Vagina (tissue), 2 donors: Measurements from ENCODE around the gene KNG1. TPM values are rescaled to one million over a fixed set of nuclear protein-coding genes. Genes with fewer than 3 reads are reported as not detected.

Experiments used
- DNase-seq, 2 donors: peaks; one replicate each; pipeline ENCODE4 v3.0.0-alpha.2; 2017; ENCODE audit errors: extremely low spot score in 2 of 2
- H3K27ac ChIP-seq: fragments of 200-600 bp; sonication (generic); one replicate; pipeline ENCODE4 v1.5.1; 2019
- H3K27me3 ChIP-seq: fragments of 200-600 bp; sonication (generic); one replicate; pipeline ENCODE4 v1.5.1; 2019
- H3K36me3 ChIP-seq, 2 donors: fragments of 200-600 bp; sonication (generic); one replicate each; pipeline ENCODE4 v1.5.1; 2017 to 2019
- H3K4me1 ChIP-seq: fragments of 200-600 bp; sonication (generic); one replicate; pipeline ENCODE4 v1.5.1; 2019
- H3K4me3 ChIP-seq, 2 donors: fragments of 200-600 bp; sonication (generic); 1 replicate in 1 of 2; 2 replicates in 1 of 2; pipeline ENCODE4 v1.5.1; 2016 to 2019
- H3K9me3 ChIP-seq: fragments of 200-600 bp; sonication (generic); one replicate; pipeline ENCODE4 v1.5.1; 2019
- POLR2A ChIP-seq, 2 donors: fragments of 450-650 bp; IDR thresholded peaks; one replicate each; pipeline ENCODE4 v1.6.1; 2017; ENCODE audit warnings: antibody characterized with exemption in 2 of 2, mild to moderate bottlenecking in 2 of 2, moderate library complexity in 2 of 2
- POLR2AphosphoS5 ChIP-seq, 2 donors: sonication (generic); formaldehyde crosslinking; IDR thresholded peaks; one replicate each; pipeline ENCODE4 v1.9.0; 2017; ENCODE audit warnings: antibody characterized with exemption in 2 of 2, mild to moderate bottlenecking in 2 of 2, low read depth in 1 of 2; ENCODE audit not compliant: insufficient read depth in 1 of 2
- intact Hi-C: fragments of 100-400 bp; cut with DNase I; formaldehyde crosslinking; loops from one replicate; pipeline ENCODE4 v1.15.1; 2023
- total RNA-seq: library from RNA; depleted of rRNA; stranded (reverse); fragments of >200 nt; gene quantifications from one replicate; pipeline ENCODE4 v1.2.3, GENCODE V29; 2016
- TF ChIP-seq, protein P1 (sequence below), 3 experiments: fragments of 450-650 bp in 2 of 3; fragments of 200-600 bp in 1 of 3; sonication (generic) in 1 of 3; IDR thresholded peaks; one replicate each; pipeline ENCODE4 v1.5.1; 2017 to 2019; ENCODE audit warnings: antibody characterized with exemption in 3 of 3, mild to moderate bottlenecking in 2 of 3, moderate library complexity in 2 of 3

KNG1 gene
- total RNA-seq, 1 donor from 2014 or later: not detected

DNA sequence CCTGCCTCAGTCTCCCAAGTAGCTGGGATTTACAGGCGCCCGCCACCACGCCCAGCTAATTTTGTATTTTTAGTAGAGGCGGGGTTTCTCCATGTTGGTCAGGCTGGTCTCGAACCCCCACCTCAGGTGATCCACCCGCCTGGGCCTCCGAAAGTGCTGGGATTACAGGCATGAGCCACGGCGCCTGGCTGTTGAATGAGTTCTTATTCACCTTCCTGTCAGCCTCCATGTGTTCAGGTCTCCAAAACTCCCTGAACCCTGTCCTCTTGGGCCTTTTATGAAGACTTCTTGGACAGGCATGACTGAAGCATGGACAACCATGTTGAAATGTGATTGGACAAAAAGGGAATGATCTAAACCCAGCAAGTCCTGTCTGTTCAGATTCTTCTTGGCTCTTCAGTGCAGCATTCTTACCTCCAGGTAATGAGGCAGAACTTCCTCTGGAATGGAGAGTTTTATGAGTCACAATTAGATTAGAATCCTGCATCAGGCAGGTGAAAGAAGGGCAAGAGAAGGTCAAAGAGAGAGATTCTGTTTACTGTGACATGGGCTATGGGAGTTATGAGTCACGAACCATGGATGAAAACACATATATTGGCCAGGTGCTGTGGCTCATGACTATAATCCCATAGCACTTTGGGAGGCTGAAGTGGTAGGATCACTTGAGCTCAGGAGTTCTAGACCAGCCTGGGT is 43.1 kb downstream of the KNG1 start:
- Histone ChIP-seq H3K4me1 (no peaks in the 10 kb centered on the region), H3K27me3 (no peaks in the 10 kb centered on the region), H3K27ac (no peak overlapping the region), H3K4me3 (no peak overlapping the region), H3K36me3 (no peaks in the 10 kb centered on the region), H3K9me3 (no peaks in the 10 kb centered on the region)
- intact Hi-C loops: no loop called here
- peak in 1 of 2 donors; percentile 64 for TF ChIP-seq POLR2AphosphoS5 (IDR thresholded peaks at IDR 0.05; ENCODE audit: insufficient read depth in 1 of 2, low read depth in 1 of 2)
- TF ChIP-seq, protein P1, sequence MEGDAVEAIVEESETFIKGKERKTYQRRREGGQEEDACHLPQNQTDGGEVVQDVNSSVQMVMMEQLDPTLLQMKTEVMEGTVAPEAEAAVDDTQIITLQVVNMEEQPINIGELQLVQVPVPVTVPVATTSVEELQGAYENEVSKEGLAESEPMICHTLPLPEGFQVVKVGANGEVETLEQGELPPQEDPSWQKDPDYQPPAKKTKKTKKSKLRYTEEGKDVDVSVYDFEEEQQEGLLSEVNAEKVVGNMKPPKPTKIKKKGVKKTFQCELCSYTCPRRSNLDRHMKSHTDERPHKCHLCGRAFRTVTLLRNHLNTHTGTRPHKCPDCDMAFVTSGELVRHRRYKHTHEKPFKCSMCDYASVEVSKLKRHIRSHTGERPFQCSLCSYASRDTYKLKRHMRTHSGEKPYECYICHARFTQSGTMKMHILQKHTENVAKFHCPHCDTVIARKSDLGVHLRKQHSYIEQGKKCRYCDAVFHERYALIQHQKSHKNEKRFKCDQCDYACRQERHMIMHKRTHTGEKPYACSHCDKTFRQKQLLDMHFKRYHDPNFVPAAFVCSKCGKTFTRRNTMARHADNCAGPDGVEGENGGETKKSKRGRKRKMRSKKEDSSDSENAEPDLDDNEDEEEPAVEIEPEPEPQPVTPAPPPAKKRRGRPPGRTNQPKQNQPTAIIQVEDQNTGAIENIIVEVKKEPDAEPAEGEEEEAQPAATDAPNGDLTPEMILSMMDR (IDR thresholded peaks at IDR 0.05): no peak
- no peak for DNase-seq

DNA sequence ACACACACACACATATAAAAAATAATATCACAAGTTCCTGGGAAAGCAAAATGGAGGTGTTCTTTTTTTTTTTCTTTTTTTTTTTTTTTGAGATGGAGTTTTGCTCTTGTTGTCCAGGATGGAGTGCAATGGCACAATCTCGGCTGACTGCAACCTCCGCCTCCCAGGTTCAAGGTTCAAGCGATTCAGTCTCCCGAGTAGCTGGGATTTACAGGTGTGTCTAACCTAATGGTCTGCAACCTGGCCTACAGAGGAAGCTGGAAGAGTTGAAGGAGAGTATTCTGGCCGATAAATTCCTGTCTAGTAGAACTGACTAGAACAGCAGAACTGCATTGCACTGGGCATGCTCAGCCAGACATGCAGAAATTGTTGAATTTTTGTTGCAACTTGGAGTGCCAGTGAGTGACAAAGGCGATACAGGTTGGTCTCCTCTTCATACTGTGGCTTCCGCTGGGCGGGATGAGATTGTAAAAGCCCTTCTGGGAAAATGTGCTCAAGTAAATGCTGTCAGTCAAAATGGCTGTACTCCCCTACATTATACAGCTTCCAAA is 43.8 kb downstream of the KNG1 start:
- Histone ChIP-seq H3K4me3 (no peak overlapping the region), H3K4me1 (no peaks in the 10 kb centered on the region), H3K27me3 (no peaks in the 10 kb centered on the region), H3K9me3 (no peaks in the 10 kb centered on the region), H3K27ac (no peak overlapping the region), H3K36me3 (no peaks in the 10 kb centered on the region)
- no peak for DNase-seq
- TF ChIP-seq POLR2AphosphoS5 (IDR thresholded peaks at IDR 0.05; ENCODE audit: insufficient read depth in 1 of 2, low read depth in 1 of 2) (no peak), POLR2A (IDR thresholded peaks at IDR 0.05) (no peak)
- TF ChIP-seq, protein P1 (IDR thresholded peaks at IDR 0.05): no peak
- intact Hi-C loops: no loop called here

DNA sequence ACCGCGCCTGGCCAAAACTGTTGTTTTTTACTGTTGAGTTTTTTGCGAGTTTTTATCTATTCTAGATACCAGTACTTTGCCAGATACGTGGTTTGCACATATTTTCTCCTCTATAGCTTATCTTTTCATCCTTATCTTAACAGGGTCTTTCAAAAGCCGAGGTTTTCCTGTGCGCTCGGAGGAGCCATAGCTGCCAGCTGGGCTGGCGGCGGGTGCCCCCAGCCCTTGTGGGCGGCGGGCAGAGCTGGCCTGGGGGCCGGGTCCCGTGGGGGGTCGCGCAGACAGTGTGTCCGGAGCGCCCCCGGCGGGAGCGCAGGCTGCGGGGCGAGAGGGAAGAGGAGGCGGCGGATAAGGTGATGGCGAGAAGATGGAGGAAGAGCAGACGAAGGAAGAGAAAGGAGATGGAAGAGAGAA is 55.1 kb downstream of the KNG1 start:
- peak overlapping the region; percentile 39 for H3K27ac ChIP-seq
- H3K27me3 ChIP-seq: no peaks in the 10 kb centered on the region
- H3K9me3 ChIP-seq: no peaks in the 10 kb centered on the region
- H3K36me3 ChIP-seq: no peaks in the 10 kb centered on the region
- intact Hi-C loops: no loop called here
- peaks cover 13% of the 10 kb centered on the region for H3K4me1 ChIP-seq
- no peak for TF ChIP-seq POLR2A (IDR thresholded peaks at IDR 0.05)
- H3K4me3 ChIP-seq: peak overlapping the region; percentile 44 to 46
- no peak for DNase-seq

DNA sequence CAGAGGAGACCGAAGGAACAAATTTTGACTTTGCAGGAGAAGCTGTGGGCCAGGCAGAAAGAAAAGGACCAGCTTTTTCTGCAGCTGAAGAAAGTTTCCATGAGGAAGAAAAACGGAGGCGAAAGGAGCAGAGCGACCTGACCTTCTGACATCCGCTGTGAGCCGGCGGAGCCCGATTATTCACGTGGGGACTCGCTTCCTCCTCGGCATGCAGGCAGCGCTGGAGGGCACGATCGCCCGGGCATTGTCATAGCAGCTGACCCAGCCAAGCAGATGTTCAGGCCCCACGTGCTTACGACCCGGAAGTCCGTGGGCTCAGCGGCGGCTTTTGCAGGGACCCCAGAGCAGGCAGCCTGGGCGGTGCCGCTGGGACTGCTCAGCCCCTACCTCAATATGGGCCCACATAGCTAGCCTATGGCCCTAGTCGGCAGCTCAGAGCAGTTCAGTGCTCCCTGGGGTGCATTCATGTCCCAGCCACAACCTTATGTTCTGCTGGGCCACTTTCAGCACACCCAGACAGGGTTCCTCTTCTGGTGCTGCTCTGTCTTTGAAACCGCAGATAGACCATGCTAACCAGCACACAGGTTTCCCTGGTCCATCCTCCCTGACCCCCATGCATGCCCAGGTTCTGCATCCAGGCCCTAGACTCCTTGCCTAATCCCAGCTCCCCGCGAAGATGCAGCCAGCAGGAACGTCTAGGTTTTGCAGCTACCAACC is 55.7 kb downstream of the KNG1 start:
- peak overlapping the region; percentile 39 for H3K27ac ChIP-seq
- no peaks in the 10 kb centered on the region for H3K36me3 ChIP-seq
- DNase-seq: no peak
- H3K27me3 ChIP-seq: no peaks in the 10 kb centered on the region
- H3K4me3 ChIP-seq: peak overlapping the region; percentile 44 to 46
- TF ChIP-seq POLR2AphosphoS5 (IDR thresholded peaks at IDR 0.05; ENCODE audit: insufficient read depth in 1 of 2, low read depth in 1 of 2) (peak in 1 of 2 donors; percentile 50), POLR2A (IDR thresholded peaks at IDR 0.05) (no peak)
- TF ChIP-seq, protein P1 (IDR thresholded peaks at IDR 0.05): no peak
- intact Hi-C loops: no loop called here
- H3K9me3 ChIP-seq: no peaks in the 10 kb centered on the region
- H3K4me1 ChIP-seq: peaks cover 13% of the 10 kb centered on the region

DNA sequence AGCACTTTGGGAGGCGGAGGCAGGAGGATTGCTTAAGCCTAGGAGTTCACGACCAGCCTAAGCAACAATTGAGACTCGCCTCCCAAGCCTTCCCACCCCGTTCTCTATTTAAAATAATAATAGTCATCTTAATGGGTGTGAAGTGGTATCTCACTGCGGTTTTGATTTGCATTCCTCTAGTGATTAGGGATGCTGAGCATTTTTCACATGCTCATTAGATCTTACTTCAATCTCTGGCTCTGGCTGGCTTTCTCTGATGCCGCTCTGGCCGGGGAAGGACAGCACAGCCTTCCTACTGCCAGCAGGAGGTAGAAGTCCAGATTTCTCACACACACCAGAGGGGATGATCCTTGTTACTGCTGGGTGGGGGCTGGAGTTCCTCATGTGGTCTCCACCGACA is 58.8 kb downstream of the KNG1 start:
- H3K4me1 ChIP-seq: peaks cover 13% of the 10 kb centered on the region
- no peak overlapping the region for H3K27ac ChIP-seq
- no peaks in the 10 kb centered on the region for H3K27me3 ChIP-seq
- H3K4me3 ChIP-seq: no peak overlapping the region
- TF ChIP-seq POLR2A (IDR thresholded peaks at IDR 0.05): no peak
- TF ChIP-seq, protein P1 (IDR thresholded peaks at IDR 0.05): no peak
- no peak for TF ChIP-seq POLR2AphosphoS5 (IDR thresholded peaks at IDR 0.05; ENCODE audit: insufficient read depth in 1 of 2, low read depth in 1 of 2)
- no peaks in the 10 kb centered on the region for H3K9me3 ChIP-seq
- intact Hi-C loops: no loop called here
- no peaks in the 10 kb centered on the region for H3K36me3 ChIP-seq
- DNase-seq: no peak
